Activated CD4-positive, alpha-beta T cell treated with anti-CD3 and anti-CD28 coated beads for 48 hours (primary cell): Measurements from ENCODE around the gene OSBPL9.
A peak's percentile ranks its signal among the peaks of the same experiment; 100 is the strongest.

Experiments used
- DNase-seq: peaks from one replicate; pipeline ENCODE4 v3.0.0-alpha.2; 2020

Gene OSBPL9, protein sequence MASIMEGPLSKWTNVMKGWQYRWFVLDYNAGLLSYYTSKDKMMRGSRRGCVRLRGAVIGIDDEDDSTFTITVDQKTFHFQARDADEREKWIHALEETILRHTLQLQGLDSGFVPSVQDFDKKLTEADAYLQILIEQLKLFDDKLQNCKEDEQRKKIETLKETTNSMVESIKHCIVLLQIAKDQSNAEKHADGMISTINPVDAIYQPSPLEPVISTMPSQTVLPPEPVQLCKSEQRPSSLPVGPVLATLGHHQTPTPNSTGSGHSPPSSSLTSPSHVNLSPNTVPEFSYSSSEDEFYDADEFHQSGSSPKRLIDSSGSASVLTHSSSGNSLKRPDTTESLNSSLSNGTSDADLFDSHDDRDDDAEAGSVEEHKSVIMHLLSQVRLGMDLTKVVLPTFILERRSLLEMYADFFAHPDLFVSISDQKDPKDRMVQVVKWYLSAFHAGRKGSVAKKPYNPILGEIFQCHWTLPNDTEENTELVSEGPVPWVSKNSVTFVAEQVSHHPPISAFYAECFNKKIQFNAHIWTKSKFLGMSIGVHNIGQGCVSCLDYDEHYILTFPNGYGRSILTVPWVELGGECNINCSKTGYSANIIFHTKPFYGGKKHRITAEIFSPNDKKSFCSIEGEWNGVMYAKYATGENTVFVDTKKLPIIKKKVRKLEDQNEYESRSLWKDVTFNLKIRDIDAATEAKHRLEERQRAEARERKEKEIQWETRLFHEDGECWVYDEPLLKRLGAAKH

DNA sequence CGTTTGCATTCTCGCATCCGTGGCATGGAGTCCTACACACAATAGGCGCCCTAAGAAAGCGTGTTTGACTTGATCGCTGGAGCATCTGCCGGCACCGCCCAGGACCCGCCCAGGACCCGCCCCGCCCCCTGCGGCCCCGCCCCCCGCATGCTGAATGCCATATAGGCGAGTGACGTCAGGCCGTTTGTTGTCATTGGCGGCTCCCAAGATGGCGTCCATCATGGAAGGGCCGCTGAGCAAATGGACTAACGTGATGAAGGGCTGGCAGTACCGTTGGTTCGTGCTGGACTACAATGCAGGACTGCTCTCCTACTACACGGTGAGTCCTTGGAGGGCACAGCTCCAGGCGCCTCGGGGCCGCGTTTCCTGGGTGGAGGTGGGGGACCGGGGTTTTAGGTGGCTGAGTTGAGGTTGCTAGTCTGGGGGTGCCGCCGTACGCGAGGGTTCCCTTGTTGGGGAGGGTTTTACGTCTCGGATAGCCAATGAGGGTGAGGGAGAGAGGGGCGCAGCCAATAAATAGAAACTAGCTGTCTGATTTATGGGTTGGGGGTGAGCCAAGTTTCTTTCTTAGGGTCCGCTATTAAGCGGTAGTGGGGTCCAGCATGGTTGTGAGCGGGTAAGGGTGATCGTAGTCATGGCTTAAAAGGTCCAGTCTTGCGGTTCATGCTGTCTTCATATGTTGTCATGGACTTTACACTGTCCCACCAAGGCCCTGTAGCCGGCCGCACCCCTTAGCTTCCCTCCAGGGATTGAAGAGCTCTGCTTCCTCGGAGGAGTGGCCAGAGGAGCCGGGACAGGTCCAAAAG lies at the start of gene OSBPL9:
OSBPL9 (plus strand) TSS at position 190 of the 806 bp plus-strand sequence; CDS start at position 209, 19 bp downstream.
- DNase-seq, result peak; percentile 90

- DNase-seq, result no peak
Measured at GRCh38 chr1:51567653-51568052, 49.2 kb upstream of the OSBPL9 start.

DNA sequence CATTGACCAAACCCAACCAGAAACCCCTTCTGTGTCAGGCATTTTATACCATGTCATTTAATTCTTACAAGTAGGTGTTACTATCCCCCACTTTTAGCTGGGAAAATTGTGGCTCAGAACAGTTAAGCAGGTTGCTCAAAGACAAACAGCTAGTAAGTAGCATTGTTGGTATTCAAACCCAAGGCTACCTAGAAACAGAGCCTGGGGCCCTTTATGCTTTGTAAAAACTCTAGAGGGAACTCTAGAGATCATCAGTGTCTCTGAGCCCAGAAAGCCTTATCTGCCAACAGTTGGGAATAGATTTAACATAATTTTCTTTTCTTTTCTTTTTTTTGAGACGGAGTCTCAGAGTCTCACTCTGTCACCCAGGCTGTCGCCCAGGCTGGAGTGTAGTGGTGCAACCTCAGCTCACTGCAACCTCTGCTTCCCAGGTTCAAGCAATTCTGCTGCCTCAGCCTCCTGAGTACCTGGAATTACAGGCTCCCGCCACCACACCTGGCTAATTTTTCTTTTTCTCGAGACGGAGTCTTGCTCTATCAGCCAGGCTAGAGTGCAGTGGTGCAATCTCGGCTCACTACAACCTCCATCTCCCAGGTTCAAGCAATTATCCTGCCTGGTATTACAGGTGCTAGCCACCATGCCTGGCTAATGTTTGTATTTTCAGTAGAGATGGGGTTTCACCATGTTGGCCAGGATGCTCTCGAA lies 48.5 kb upstream of the OSBPL9 start:
- no peak for DNase-seq

DNA sequence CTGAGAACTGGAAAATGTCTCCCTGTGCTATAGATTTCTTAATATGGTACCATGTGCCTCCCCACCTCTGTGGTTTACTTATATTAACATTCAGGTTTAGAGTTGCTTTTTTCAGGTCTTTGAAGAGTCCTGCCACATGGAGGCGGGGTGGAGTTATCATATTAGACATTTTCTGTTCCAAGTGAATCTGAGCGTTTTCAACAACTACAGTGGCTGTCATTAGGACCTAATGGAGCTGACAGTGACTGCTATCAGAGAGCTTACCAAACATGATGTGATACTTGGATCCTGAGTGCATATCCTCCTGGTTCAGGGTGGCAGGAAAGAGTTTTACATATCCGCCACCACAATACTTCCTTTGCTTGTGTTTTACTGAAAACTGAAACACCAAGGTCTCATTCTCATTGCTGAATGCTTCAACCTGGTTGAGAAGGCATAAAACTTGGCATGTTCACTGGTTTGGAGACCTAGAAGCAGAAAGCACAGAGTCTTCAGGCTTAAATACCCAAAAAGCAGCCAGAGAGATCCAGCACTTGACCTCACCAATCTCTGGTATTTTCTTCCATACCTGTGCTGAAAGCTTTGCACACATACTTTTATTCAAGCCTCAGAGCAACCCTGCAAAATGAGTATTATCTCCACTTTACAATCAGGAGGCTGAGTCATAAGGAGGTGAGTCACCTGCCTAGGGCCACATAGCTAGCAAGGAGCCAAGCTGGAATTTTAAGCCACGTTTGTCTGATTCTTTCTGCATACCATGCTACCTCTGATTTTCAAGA lies 47.4 kb upstream of the OSBPL9 start:
- DNase-seq, result peak; percentile 65

DNA sequence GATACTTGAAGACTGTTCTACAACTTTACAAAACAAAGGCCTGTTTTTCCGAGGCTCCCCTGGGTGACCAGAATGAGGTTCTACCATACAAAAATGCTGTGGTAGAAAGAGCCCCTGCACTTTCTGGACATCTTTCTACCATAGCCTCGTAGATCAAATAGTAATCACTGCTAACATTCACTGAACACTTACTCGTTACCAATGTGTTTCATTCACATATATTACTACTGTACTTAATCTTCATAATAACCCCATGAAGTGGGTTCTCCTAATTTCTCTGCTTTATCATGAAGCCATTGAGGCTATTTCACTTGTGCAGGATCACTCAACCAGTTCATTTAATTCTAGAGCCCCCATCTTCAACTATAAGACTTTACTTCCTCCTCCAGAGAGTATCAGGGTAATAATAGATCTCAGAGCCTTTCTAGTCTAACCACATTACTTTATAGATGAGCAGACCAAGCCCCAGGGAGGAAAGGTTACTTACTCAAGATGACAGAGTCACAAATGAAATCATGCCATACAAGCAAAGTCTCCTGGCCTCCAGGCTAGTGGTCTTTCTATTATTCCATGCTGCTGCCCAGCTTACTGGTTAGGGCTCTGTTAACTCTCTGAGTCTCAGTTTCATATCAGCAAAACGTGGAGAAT lies 46.7 kb upstream of the OSBPL9 start:
- no peak for DNase-seq

GRCh38 chr1:51572365-51572764 lies 44.5 kb upstream of the OSBPL9 start:
- DNase-seq, result no peak

GRCh38 chr1:51574796-51575195 lies 42.1 kb upstream of the OSBPL9 start:
- no peak for DNase-seq

DNA sequence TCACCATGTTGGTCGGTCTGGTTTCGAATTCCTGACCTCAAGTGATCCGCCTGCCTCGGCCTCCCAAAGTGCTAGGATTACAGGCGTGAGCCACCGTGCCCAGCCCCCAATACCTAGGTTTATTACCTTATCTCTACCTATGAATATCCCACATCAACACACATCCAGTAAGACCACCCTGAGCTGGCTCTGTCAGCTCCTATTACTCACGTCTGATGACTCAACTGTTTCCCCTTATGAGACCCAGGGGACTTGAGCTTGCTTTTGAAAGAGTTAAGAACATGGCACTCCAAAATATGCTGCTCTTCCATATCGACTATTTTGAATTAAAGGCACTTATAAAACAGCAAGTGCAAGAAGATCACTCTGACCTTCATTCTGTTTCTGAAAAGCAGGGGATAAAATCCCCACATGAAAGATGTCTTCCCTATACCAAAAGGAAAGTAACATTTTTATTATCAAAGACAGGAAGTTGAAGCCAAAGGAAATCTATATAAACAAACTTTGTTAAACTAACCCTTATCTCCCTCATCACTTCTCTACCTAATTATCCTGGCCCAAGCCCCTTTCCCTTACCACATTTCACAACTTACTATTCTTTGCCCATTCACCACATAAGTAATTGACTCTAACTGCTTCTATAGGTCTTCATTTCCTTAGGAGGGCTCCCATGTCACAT lies 41.3 kb upstream of the OSBPL9 start:
- DNase-seq, result no peak

DNA sequence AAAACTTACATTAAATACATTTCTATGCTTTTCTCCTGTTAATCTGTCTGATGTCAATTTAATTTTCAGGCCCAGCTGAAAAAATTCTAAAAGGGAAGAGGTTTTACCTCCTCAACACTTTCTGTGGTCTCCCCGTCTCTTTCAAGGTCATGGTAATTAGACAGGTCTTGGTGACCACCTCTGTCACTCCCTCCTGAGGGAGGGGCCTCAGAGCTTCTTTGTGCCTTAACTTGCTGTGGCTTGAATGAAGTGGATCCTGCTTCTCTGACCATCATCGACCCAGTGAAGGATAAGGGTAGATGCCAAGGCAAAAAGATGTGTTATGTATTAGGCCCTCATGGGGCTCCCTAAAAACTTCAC lies 40.8 kb upstream of the OSBPL9 start:
- no peak for DNase-seq

DNA sequence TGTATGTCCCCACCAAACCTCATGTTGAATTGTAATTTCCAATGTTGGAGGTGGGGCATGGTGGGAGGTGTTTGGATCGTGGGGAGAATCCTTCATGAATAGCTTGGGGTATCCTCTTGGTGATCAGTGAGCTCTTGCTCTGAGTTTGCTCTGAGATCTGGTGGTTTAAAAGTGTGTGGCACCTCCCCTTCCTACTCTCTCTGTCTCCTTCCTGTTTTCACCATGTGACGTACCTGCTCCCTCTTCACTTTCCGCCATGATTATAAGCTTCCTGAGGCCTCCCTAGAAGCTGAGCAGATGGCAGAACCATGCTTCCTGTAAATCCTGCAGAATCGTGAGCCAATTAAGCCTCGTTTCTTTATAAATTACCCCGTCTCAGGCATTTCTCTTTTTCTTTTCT lies 40.0 kb upstream of the OSBPL9 start:
- DNase-seq, result no peak

DNA sequence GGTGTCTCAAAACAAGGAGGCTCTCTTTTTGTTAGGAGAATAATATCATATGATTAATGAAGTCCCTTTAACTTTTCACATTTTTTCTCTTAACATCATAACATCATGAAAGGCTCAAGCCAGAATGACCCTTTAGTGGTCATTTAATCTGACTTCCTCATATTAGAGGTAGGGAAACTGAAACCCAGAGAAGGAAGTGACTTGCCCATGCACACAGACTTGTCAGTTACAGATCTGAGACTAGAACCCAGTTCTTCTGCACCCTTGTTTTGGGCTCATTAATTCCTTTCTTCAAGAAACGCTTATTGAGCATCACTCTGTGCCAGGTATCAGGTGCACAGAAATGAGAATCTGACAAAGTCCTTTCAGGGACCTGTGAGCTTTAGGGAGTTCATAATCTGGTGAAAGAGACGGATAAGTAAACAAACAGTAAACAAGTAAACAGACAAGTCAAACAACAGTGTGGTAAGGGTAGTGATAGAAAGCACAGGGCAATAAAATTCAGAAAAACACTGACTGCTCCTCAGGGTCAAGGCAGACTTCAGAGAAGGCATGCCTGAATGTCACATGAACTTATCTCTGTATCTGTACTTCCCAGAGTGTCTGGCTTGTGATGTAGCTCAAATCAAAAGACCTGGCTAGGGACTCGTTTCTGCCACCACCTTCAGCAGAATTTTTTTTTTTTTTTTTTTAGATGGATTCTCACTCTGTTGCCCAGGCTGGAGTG lies 38.3 kb upstream of the OSBPL9 start:
- DNase-seq, result no peak

DNA sequence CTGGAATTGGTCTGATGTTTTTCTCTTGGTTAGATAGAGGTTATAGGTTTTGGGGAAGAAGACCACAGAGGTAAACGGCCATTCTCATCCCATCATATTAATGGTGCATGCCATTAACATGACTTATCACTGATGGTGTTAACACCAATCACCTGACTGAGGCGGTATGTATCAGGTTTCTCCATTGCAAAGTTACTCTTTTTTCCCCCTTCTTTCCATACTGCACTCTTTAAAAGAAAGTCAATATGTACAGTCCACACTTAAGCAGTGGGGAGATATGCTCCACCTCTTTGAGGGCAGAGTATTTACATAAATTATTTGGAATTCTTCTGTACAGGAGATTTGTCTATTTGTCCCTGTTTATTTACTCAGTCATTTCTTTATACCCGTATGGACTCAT lies 35.7 kb upstream of the OSBPL9 start:
- no peak for DNase-seq

DNA sequence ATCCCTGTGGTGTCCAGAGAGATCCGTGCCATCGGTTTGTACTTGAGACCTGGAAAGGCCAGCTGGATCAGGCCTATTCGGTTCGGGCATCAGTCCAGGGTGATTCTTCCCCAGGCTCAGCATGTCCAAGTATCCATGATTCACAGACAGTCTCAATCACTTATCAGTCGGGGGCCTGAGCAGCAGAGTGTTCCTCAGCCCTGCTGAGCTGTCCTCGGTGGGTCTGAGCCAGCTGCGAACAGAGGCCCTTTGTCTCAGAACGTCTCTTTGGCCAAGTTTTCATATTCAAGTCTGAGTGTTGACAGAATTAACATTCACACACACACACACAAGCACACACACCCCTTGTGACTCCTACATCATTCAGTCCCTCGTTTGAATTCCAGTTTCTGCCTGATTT lies 33.4 kb upstream of the OSBPL9 start:
- DNase-seq, result no peak

GRCh38 chr1:51584021-51584420 lies 32.9 kb upstream of the OSBPL9 start:
- no peak for DNase-seq

DNA sequence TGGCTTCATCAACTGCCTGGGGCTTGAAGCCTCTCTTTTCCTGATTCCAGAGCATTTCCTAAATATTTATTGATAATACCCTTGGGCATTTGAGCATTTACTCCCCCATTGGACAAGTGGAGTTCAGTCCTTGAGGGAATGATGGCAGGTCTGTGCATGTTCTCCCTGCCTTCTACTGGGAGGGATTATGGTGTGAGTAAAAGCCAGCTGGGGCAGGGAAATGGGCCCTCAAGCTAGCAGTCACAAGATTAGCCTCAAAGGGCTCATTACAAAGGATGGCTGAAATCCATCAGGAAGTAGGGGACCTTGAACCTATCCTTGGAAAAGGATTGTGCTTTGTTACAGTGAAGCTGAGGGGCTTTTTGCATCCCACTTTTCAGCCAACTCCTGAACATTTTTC lies 24.2 kb upstream of the OSBPL9 start:
- no peak for DNase-seq

- no peak for DNase-seq
Measured at GRCh38 chr1:51594716-51595115, 22.2 kb upstream of the OSBPL9 start.

GRCh38 chr1:51600529-51600928 lies 16.4 kb upstream of the OSBPL9 start:
- no peak for DNase-seq

GRCh38 chr1:51600965-51601364 lies 15.9 kb upstream of the OSBPL9 start:
- DNase-seq, result no peak

DNA sequence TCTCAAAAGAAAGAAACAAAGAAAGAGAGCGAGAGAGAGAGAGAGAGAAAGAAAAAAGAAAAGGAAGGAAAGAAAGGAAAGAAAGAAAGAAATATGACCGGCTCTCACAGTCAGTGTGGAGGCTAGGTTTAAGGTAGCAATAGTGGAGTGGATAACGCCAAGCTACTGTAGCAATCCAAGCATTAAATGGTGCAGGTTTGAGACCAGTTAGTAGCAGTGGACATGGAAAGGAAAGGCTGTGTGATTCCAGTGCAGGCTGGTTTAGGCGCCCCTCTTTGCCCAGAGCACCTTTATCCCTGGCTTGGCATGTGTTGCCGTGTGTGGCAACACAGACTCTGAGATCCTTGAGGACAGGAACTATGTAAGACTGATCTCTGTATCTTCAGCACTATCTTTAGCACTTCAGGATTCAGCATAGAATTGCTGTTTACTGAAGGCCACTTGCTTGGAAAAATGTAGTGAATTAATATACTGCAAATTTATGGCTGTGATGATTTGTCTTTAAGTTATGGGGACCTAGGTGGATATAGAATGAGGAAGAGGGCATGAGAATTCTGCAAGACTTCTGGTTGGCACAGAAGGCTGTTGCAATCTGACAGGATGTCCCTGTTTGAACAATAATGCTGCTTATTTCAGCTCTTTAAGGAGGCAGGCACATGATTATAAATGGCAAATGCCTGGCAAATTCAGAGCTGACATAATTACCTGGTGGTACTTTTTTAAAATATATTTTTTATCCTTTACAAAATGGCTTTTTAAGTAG lies 10.8 kb upstream of the OSBPL9 start:
- DNase-seq, result no peak
